GM18508 (cell line): ENCODE results near the gene MAGI1.

Source experiments
- ATAC-seq: cut with Tn5 transposase; IDR thresholded peaks from one replicate; pipeline ENCODE4 v1.9.1; 2021; ENCODE audit warnings: moderate number of reproducible peaks; ENCODE audit not compliant: insufficient read depth, unreplicated experiment

MAGI1 gene

GRCh38 chr3:65855370-65856100, 183.2 kb downstream of the MAGI1 start:
- no peak for ATAC-seq

- no peak for ATAC-seq
Observed at GRCh38 chr3:65854606-65855304, 184.0 kb downstream of the MAGI1 start.

GRCh38 chr3:65851827-65852226, 186.9 kb downstream of the MAGI1 start:
- no peak for ATAC-seq

GRCh38 chr3:65850261-65850660, 188.5 kb downstream of the MAGI1 start:
- ATAC-seq = no peak

GRCh38 chr3:65848024-65848423, 190.7 kb downstream of the MAGI1 start:
- no peak for ATAC-seq

- no peak for ATAC-seq
Observed at GRCh38 chr3:65846936-65847335, 191.8 kb downstream of the MAGI1 start.

- no peak for ATAC-seq
Observed at GRCh38 chr3:65844370-65844769, 194.3 kb downstream of the MAGI1 start.

- no peak for ATAC-seq
Observed at GRCh38 chr3:65843732-65844131, 195.0 kb downstream of the MAGI1 start.

- ATAC-seq = no peak
Observed at GRCh38 chr3:65837604-65838003, 201.1 kb downstream of the MAGI1 start.

- ATAC-seq = no peak
Observed at GRCh38 chr3:65836047-65836446, 202.7 kb downstream of the MAGI1 start.

- no peak for ATAC-seq
Observed at GRCh38 chr3:65833761-65834505, 204.8 kb downstream of the MAGI1 start.

GRCh38 chr3:65831733-65832425, 206.8 kb downstream of the MAGI1 start:
- no peak for ATAC-seq

- ATAC-seq = no peak
Observed at GRCh38 chr3:65830948-65831732, 207.6 kb downstream of the MAGI1 start.

- ATAC-seq = no peak
Observed at GRCh38 chr3:65829228-65829627, 209.5 kb downstream of the MAGI1 start.

GRCh38 chr3:65828706-65829105, 210.0 kb downstream of the MAGI1 start:
- no peak for ATAC-seq

- ATAC-seq = no peak
Observed at GRCh38 chr3:65827076-65827475, 211.6 kb downstream of the MAGI1 start.

GRCh38 chr3:65824166-65824565, 214.6 kb downstream of the MAGI1 start:
- no peak for ATAC-seq

- no peak for ATAC-seq
Observed at GRCh38 chr3:65820600-65820999, 218.1 kb downstream of the MAGI1 start.

- no peak for ATAC-seq
Observed at GRCh38 chr3:65819896-65820295, 218.8 kb downstream of the MAGI1 start.

GRCh38 chr3:65817553-65818126, 221.1 kb downstream of the MAGI1 start:
- no peak for ATAC-seq
